Endodermal cell (in vitro differentiated cells): ENCODE results near the gene NOC4L. TPM values are rescaled to one million over a fixed set of nuclear protein-coding genes. Genes with fewer than 3 reads are reported as not detected.

Experiments
- DNase-seq: peaks from one replicate; pipeline ENCODE4 v3.0.0-alpha.2; 2017
- H3K27ac ChIP-seq: 2 replicates; pipeline ENCODE4 v1.5.1; 2013; ENCODE audit warnings: mild to moderate bottlenecking, low read depth, low read length, moderate library complexity
- H3K27me3 ChIP-seq: 2 replicates; pipeline ENCODE4 v1.6.1; 2013; ENCODE audit warnings: mild to moderate bottlenecking, low read length, moderate library complexity; ENCODE audit not compliant: insufficient read depth, control insufficient read depth, poor library complexity, severe bottlenecking
- H3K36me3 ChIP-seq: 2 replicates; pipeline ENCODE4 v1.7.0; 2013; ENCODE audit warnings: mild to moderate bottlenecking, low read length, moderate library complexity; ENCODE audit not compliant: control insufficient read depth, insufficient read depth
- H3K4me1 ChIP-seq: one replicate; pipeline ENCODE4 v1.7.0; 2013; ENCODE audit warnings: low read length; ENCODE audit not compliant: control insufficient read depth, insufficient read depth
- H3K4me3 ChIP-seq: 2 replicates; pipeline ENCODE4 v1.5.1; 2013; ENCODE audit warnings: mild to moderate bottlenecking, low read length, moderate library complexity
- H3K9ac ChIP-seq: 2 replicates; pipeline ENCODE4 v1.6.1; 2013; ENCODE audit warnings: mild to moderate bottlenecking, low read length, moderate library complexity; ENCODE audit not compliant: poor library complexity, severe bottlenecking; ENCODE audit errors: extremely low read depth
- H3K9me3 ChIP-seq: 2 replicates; pipeline ENCODE4 v1.6.1; 2013; ENCODE audit warnings: mild to moderate bottlenecking, low read length, moderate library complexity; ENCODE audit not compliant: control insufficient read depth
- H3K27ac Mint-ChIP-seq: 2 replicates; pipeline ENCODE4 v1.8.0; 2020; ENCODE audit warnings: mixed read lengths
- H3K27me3 Mint-ChIP-seq: 2 replicates; pipeline ENCODE4 v1.8.0; 2021; ENCODE audit warnings: mild to moderate bottlenecking, mixed read lengths; ENCODE audit not compliant: insufficient read depth
- H3K36me3 Mint-ChIP-seq: 2 replicates; pipeline ENCODE4 v1.8.0; 2020; ENCODE audit warnings: low read depth, mixed read lengths
- H3K4me1 Mint-ChIP-seq: 2 replicates; pipeline ENCODE4 v1.8.0; 2020; ENCODE audit warnings: mixed read lengths
- H3K4me3 Mint-ChIP-seq: 2 replicates; pipeline ENCODE4 v1.8.0; 2020; ENCODE audit warnings: mild to moderate bottlenecking, moderate library complexity, mixed read lengths
- H3K9me3 Mint-ChIP-seq: 2 replicates; pipeline ENCODE4 v1.8.0; 2020; ENCODE audit warnings: mild to moderate bottlenecking, mixed read lengths
- CTCF ChIP-seq: fragments of 200-600 bp; sonication (generic); conservative IDR thresholded peaks from 2 replicates; pipeline ENCODE4 v1.5.0; 2021; ENCODE audit warnings: antibody characterized with exemption, mild to moderate bottlenecking
- WGBS, 2 experiments: methylation state at CpG; one replicate each; pipeline versions ENCODE4 v1.1.5 to v1.1.7; 2013; ENCODE audit warnings: missing lambda C conversion rate in 2 of 2, mixed read lengths in 1 of 2; ENCODE audit not compliant: insufficient coverage in 1 of 2, insufficient read length in 1 of 2; 5-methylcytosine and 5-hydroxymethylcytosine counted together
- total RNA-seq, 2 donors: library from RNA; stranded (reverse); fragmentation: NEBNext Ultra II Directional in 1 of 2; extraction: Animal tissue kit (Norgen Biotek cat#: 25700) in 1 of 2; gene quantifications; 2 replicates in 1 of 2; 3 replicates in 1 of 2; pipeline ENCODE4 v1.2.1, GENCODE V29; 2021

NOC4L gene
- total RNA-seq, 2 donors from 2014 or later: 22.7 to 32.7 TPM

DNA sequence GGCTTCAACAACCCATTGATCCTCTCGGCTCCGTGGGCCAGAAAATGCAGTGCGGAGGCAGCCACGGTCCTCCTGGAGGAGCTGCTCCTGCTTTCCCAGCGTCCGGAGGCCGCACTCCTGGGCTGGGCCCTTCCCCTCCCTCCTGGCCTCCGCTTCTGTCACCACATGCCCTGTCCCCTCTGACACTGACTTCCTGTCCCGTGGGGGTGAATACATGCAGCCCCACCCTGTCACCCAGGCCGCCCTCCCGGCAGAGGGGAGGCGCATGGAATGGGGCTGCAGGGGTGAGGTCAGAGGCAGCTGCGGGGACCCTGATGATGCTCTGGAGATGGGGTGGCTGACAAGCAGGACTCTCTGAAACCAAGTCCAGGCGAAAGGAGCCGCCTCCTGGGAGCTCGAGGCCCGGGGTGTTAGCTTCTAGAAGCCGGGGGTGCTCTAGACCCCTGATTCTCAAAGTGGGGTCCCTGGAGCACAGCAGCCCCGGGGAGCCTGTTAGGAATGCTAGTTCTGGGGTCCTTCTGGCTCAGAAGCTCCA lies 32.2 kb downstream of the NOC4L start:
- Mint-ChIP-seq H3K9me3 (no peaks in the 10 kb centered on the region), H3K27me3 (peaks cover 44% of the 10 kb centered on the region), H3K4me3 (no peak overlapping the region), H3K27ac (no peak overlapping the region), H3K36me3 (no peaks in the 10 kb centered on the region), H3K4me1 (peaks cover 5% of the 10 kb centered on the region)
- no peak for TF ChIP-seq CTCF
- 89 to 95% methylated on average over 13 to 19 of the region's 19 CpGs for WGBS, 2 experiments
- no peak for DNase-seq
- Histone ChIP-seq H3K27ac (no peak overlapping the region), H3K27me3 (no peaks in the 10 kb centered on the region), H3K9me3 (no peaks in the 10 kb centered on the region), H3K36me3 (no peaks in the 10 kb centered on the region), H3K9ac (no peak overlapping the region), H3K4me3 (no peak overlapping the region), H3K4me1 (no peaks in the 10 kb centered on the region)

GRCh38 chr12:132176920-132177551 lies 32.8 kb downstream of the NOC4L start:
- Mint-ChIP-seq H3K27me3 (peaks cover 47% of the 10 kb centered on the region), H3K36me3 (no peaks in the 10 kb centered on the region)

GRCh38 chr12:132178316-132178715 lies 34.1 kb downstream of the NOC4L start:
- no peak for DNase-seq
- H3K4me3 ChIP-seq: no peak overlapping the region
- H3K36me3 Mint-ChIP-seq: no peaks in the 10 kb centered on the region
- no peak overlapping the region for H3K9ac ChIP-seq
- no peak overlapping the region for H3K27ac Mint-ChIP-seq
- H3K27me3 Mint-ChIP-seq: peaks cover 51% of the 10 kb centered on the region
- H3K9me3 ChIP-seq: no peaks in the 10 kb centered on the region
- 53 to 78% methylated on average over 7 to 8 of the region's 8 CpGs for WGBS, 2 experiments
- H3K27me3 ChIP-seq: no peaks in the 10 kb centered on the region
- H3K9me3 Mint-ChIP-seq: peaks cover 3% of the 10 kb centered on the region
- H3K27ac ChIP-seq: no peak overlapping the region
- H3K36me3 ChIP-seq: no peaks in the 10 kb centered on the region
- H3K4me3 Mint-ChIP-seq: no peak overlapping the region
- TF ChIP-seq CTCF: no peak
- no peaks in the 10 kb centered on the region for H3K4me1 ChIP-seq
- peaks cover 5% of the 10 kb centered on the region for H3K4me1 Mint-ChIP-seq

More at GRCh38 chr12:132176920-132177551, 32.8 kb downstream of the NOC4L start:
- H3K27ac Mint-ChIP-seq: no peak overlapping the region
- no peak overlapping the region for H3K4me3 Mint-ChIP-seq
- TF ChIP-seq CTCF: no peak
- DNase-seq: no peak
- Histone ChIP-seq H3K36me3 (no peaks in the 10 kb centered on the region), H3K4me3 (no peak overlapping the region), H3K27ac (no peak overlapping the region), H3K9me3 (no peaks in the 10 kb centered on the region), H3K9ac (no peak overlapping the region), H3K4me1 (no peaks in the 10 kb centered on the region), H3K27me3 (no peaks in the 10 kb centered on the region)
- peaks cover 5% of the 10 kb centered on the region for H3K4me1 Mint-ChIP-seq
- H3K9me3 Mint-ChIP-seq: no peaks in the 10 kb centered on the region
- WGBS, 2 experiments: 82 to 85% methylated on average over 24 to 25 of the region's 25 CpGs
